ENCODE measurements around the gene ITPRIP. TPM values are rescaled to one million over a fixed set of nuclear protein-coding genes. Genes with fewer than 3 reads are reported as not detected.

Gene ITPRIP
- total and polyA plus RNA-seq, 2 donors from 2014 or later, result 9.0 to 21.6 TPM

- Histone ChIP-seq H3K4me1 (ENCODE audit: control insufficient read depth in 2 of 3, insufficient read depth in 2 of 3, low read depth in 1 of 3, low read length in 3 of 3) (peaks cover 0 to 7% (median 4%) of the 10 kb centered on the region in 3 donors), H3K9ac (ENCODE audit: low read length in 3 of 3) (no peak overlapping the region), H3K4me3 (ENCODE audit: low read length in 3 of 3) (no peak overlapping the region), H3K27me3 (ENCODE audit: control insufficient read depth, insufficient read depth, low read length) (no peaks in the 10 kb centered on the region), H3K27ac (ENCODE audit: low read depth in 2 of 2, low read length in 2 of 2) (no peak overlapping the region), H3K9me3 (ENCODE audit: control insufficient read depth in 2 of 3, insufficient read depth in 1 of 3, low read length in 3 of 3) (no peaks in the 10 kb centered on the region), H3K36me3 (ENCODE audit: control insufficient read depth in 2 of 3, insufficient read depth in 3 of 3, low read length in 3 of 3) (peaks cover 0 to 46% (median 27%) of the 10 kb centered on the region in 3 donors)
- intact Hi-C loops (cut with DNase I), result no loop called here
- FAIRE-seq (no peak), DNase-seq (no peak)
- no peak for TF ChIP-seq CTCF (IDR thresholded peaks at IDR 0.05; ENCODE audit: borderline replicate concordance, extremely low read depth, insufficient read depth)
Observed at GRCh38 chr10:104264783-104265182, 73.5 kb downstream of the ITPRIP start.

GRCh38 chr10:104262055-104262454, 76.2 kb downstream of the ITPRIP start:
- no peak for TF ChIP-seq CTCF (IDR thresholded peaks at IDR 0.05; ENCODE audit: borderline replicate concordance, extremely low read depth, insufficient read depth)
- Histone ChIP-seq H3K27me3 (ENCODE audit: control insufficient read depth, insufficient read depth, low read length) (no peaks in the 10 kb centered on the region), H3K27ac (ENCODE audit: low read depth in 2 of 2, low read length in 2 of 2) (no peak overlapping the region), H3K36me3 (ENCODE audit: control insufficient read depth in 2 of 3, insufficient read depth in 3 of 3, low read length in 3 of 3) (peaks cover 7 to 61% (median 26%) of the 10 kb centered on the region in 3 donors), H3K4me1 (ENCODE audit: control insufficient read depth in 2 of 3, insufficient read depth in 2 of 3, low read depth in 1 of 3, low read length in 3 of 3) (peaks cover 0 to 18% (median 17%) of the 10 kb centered on the region in 3 donors), H3K9me3 (ENCODE audit: control insufficient read depth in 2 of 3, insufficient read depth in 1 of 3, low read length in 3 of 3) (no peaks in the 10 kb centered on the region), H3K9ac (ENCODE audit: low read length in 3 of 3) (no peak overlapping the region), H3K4me3 (ENCODE audit: low read length in 3 of 3) (no peak overlapping the region)
- FAIRE-seq (no peak), DNase-seq (no peak)
- intact Hi-C loops (cut with DNase I), result no loop called here

GRCh38 chr10:104260775-104261115, 77.5 kb downstream of the ITPRIP start:
- Histone ChIP-seq H3K27me3 (ENCODE audit: control insufficient read depth, insufficient read depth, low read length) (no peaks in the 10 kb centered on the region), H3K36me3 (ENCODE audit: control insufficient read depth in 2 of 3, insufficient read depth in 3 of 3, low read length in 3 of 3) (peaks cover 7 to 58% (median 24%) of the 10 kb centered on the region in 3 donors), H3K9me3 (ENCODE audit: control insufficient read depth in 2 of 3, insufficient read depth in 1 of 3, low read length in 3 of 3) (no peaks in the 10 kb centered on the region), H3K4me3 (ENCODE audit: low read length in 3 of 3) (no peak overlapping the region), H3K27ac (ENCODE audit: low read depth in 2 of 2, low read length in 2 of 2) (no peak overlapping the region), H3K4me1 (ENCODE audit: control insufficient read depth in 2 of 3, insufficient read depth in 2 of 3, low read depth in 1 of 3, low read length in 3 of 3) (peaks cover 0 to 24% (median 17%) of the 10 kb centered on the region in 3 donors), H3K9ac (ENCODE audit: low read length in 3 of 3) (no peak overlapping the region)
- no peak for TF ChIP-seq CTCF (IDR thresholded peaks at IDR 0.05; ENCODE audit: borderline replicate concordance, extremely low read depth, insufficient read depth)
- no peak for DNase-seq
- no peak for FAIRE-seq
- intact Hi-C loops (cut with DNase I), result no loop called here
